Measurements from ENCODE around the gene ORMDL3.
A peak's percentile ranks its signal among the peaks of the same experiment; 100 is the strongest.

GRCh38 chr17:39939588-39940419 lies 12.4 kb upstream of the ORMDL3 start:
- TF ChIP-seq, protein P1, sequence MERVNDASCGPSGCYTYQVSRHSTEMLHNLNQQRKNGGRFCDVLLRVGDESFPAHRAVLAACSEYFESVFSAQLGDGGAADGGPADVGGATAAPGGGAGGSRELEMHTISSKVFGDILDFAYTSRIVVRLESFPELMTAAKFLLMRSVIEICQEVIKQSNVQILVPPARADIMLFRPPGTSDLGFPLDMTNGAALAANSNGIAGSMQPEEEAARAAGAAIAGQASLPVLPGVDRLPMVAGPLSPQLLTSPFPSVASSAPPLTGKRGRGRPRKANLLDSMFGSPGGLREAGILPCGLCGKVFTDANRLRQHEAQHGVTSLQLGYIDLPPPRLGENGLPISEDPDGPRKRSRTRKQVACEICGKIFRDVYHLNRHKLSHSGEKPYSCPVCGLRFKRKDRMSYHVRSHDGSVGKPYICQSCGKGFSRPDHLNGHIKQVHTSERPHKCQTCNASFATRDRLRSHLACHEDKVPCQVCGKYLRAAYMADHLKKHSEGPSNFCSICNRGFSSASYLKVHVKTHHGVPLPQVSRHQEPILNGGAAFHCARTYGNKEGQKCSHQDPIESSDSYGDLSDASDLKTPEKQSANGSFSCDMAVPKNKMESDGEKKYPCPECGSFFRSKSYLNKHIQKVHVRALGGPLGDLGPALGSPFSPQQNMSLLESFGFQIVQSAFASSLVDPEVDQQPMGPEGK (CRISPR knock-in tag; IDR thresholded peaks at IDR 0.05; ENCODE audit: borderline replicate concordance) = no peak
- TF ChIP-seq CREB5 (CRISPR knock-in tag; IDR thresholded peaks at IDR 0.05; ENCODE audit: low read depth) (0 out of 2 replicates have a peak, but pooled peaks have one; percentile 36), ZFP30 (CRISPR knock-in tag; IDR thresholded peaks at IDR 0.05) (no peak), OSR1 (CRISPR knock-in tag; IDR thresholded peaks at IDR 0.05) (no peak), ARNTL (CRISPR knock-in tag; IDR thresholded peaks at IDR 0.05; ENCODE audit: borderline replicate concordance, low read depth) (no peak), ZNF565 (CRISPR knock-in tag; conservative IDR thresholded peaks at IDR 0.05; ENCODE audit: low read depth) (no peak), GLIS3 (CRISPR knock-in tag; IDR thresholded peaks at IDR 0.05) (no peak), ISL1 (CRISPR knock-in tag; IDR thresholded peaks at IDR 0.05) (0 out of 2 replicates have a peak, but pooled peaks have one; percentile 24)
- TF ChIP-seq, protein P2, sequence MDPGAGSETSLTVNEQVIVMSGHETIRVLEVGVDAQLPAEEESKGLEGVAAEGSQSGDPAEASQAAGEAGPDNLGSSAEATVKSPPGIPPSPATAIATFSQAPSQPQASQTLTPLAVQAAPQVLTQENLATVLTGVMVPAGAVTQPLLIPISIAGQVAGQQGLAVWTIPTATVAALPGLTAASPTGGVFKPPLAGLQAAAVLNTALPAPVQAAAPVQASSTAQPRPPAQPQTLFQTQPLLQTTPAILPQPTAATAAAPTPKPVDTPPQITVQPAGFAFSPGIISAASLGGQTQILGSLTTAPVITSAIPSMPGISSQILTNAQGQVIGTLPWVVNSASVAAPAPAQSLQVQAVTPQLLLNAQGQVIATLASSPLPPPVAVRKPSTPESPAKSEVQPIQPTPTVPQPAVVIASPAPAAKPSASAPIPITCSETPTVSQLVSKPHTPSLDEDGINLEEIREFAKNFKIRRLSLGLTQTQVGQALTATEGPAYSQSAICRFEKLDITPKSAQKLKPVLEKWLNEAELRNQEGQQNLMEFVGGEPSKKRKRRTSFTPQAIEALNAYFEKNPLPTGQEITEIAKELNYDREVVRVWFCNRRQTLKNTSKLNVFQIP (CRISPR knock-in tag; IDR thresholded peaks at IDR 0.05; ENCODE audit: borderline replicate concordance, low read depth) = no peak

Data from SK-N-SH treated with all-trans-retinoic acid at 6 μM for 48 hours (cell line).